ENCODE data around the gene MGARP. TPM values are rescaled to one million over a fixed set of nuclear protein-coding genes. Genes with fewer than 3 reads are reported as not detected.

The MGARP gene
- total RNA-seq (2022; extraction: Qiagen RNA extraction): 0.34 to 0.69 TPM (median 0.59 TPM) in 5 replicates

DNA sequence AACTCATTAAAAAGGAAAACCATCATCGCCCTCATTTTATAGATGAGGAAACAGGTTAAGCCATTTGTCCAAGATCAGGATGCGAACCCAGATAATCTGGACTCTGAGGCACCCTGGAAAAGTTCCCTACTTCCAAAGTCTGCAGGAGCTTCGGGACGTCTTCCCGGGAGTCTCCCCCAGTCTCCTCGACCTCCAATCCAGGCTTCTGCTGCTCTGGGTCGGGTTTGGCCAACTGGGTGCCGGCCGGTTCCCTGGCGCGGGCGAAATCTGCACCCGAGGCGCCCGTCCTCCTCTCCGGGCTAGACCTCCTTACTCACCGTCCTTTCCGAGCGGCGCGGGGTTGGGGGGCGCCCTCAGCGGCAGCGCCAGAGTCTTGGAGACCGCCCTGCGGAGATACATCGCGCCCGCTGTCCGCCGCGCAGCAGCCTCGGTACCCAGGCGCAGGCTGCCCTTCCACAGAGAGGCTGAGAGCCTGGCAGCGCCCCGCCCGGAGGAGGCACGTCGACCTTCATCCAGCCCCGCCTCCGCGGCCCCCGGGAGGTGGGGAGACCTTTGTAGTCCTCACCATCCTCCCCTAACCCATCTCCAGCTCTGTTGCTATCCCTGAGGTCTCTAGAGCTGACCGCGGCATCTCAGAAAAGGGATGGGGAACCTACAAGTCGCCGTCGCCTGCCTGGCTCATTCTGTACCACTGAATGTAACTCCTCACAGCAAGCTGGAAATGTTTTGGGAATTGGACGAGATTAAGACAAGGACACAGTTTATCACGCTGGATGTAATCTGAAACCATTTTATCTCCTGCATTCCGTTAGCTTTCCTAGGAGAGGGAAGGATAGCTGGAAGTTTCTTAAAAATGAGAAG lies at the start of gene MGARP:
Gene MGARP (minus strand): TSS at position 466 of the 861 bp plus-strand sequence. CDS start 67 bp downstream, at position 399.

DNA sequence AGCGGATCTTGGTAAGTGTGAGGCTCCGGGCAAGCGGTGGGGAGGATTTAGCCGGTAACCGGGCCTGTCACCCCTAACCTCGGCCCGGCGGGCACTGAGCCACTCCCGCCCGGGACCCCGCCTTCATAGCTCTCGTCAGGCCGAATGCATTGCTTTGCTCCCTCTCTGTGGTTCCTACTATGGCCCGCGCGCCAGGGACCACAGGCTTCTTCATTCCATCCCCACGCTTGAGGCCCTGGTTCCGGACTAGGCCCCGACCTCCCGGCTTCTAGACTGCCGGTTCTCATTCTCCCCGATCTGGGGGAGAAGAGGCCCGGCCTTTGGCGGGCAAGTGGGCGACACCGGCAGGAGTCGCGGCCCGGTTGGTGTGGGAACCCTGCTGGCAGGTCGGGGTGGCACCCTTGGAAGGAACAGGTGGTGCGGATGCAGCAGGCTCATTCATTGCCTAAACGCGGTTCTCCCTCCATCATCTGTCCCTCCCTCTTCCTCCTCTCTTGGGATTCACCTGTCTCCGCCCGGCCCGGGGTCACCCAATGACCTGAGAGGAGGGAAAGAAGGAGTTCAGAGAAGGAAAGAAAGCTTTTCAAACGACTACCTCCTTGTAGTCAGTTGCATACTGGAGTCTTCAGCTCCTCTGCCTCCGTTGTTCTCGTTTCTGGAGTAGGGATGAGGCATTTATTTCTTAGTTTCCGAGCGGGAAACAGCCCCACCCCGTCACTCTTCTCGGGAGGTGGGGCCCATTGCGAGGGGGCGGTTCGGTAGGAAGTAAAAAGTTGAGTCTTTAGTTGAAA lies 22.0 kb upstream of the MGARP start, which contains the start of gene NDUFC1:
Gene NDUFC1 (minus strand): TSS at position 657 of the 791 bp plus-strand sequence. CDS start 6,679 bp downstream, outside the sequence.

DNA sequence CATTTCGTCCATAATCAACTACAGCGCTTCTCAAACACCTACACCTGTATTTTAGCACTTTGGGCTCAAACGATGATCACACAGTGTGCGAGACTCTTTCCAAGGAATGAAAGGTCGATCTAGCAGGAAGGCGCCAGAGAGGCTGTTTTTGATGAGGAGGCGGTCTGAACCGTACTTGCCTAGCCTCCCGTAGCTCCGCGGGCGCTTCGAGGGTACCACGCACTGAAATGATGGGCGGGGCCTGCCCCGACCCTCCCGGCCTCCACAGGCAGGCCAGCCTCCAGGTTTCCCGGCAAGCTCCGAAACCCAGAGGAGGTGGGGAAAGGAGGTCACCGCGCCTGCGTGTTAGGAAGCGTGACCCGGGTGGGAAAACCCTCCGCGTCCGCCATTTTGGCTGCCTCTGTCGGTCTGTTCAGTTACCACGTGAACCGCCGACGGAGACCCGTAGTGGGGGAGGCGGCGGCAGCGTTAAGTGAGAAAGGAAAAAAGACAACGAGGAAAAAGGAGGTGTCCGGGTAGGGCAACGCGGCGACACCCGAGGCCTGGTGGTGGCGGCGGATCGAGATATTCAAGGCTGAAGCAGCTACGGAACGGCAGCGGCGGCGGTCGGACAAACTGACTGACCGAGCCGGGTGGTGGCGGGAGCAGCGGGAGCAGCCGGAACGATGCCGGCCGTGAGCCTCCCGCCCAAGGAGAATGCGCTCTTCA lies 21.2 kb upstream of the MGARP start, which contains the start of gene NAA15:
Gene NAA15 (plus strand): TSS at position 393 of the 708 bp plus-strand sequence. CDS start 273 bp downstream, at position 666.

Other genes with a start within 250 kb of the MGARP start
- 10.0 to 14.0 TPM (median 13.0 TPM) in 5 replicates for gene ELF2, start 103.0 kb downstream of the MGARP start, total RNA-seq (2022; extraction: Qiagen RNA extraction)
- gene NAA15, start 21.3 kb upstream of the MGARP start, total RNA-seq (2022; extraction: Qiagen RNA extraction): 23.9 to 36.4 TPM (median 32.0 TPM) in 5 replicates
- 74.8 to 88.5 TPM (median 77.0 TPM) in 5 replicates for gene NDUFC1, start 22.3 kb upstream of the MGARP start, total RNA-seq (2022; extraction: Qiagen RNA extraction)
- 2.1 to 2.5 TPM (median 2.5 TPM) in 5 replicates for gene RAB33B, start 173.9 kb upstream of the MGARP start, total RNA-seq (2022; extraction: Qiagen RNA extraction)

Data from A549 treated with dexamethasone at 1 μM for 4 hours (cell line).